GM19193 (cell line): Measurements from ENCODE around the gene RPTOR.

ENCODE experiments used
- POLR2A ChIP-seq: IDR thresholded peaks from 4 replicates; pipeline ENCODE4 v1.6.1; 2011; ENCODE audit not compliant: insufficient read depth, insufficient read length; ENCODE audit errors: extremely low read depth

The RPTOR gene

GRCh38 chr17:80843741-80844156 lies 299.1 kb downstream of the RPTOR start:
- TF ChIP-seq POLR2A = no peak

- TF ChIP-seq POLR2A = no peak
These were observed 299.9 kb downstream of the RPTOR start for GRCh38 chr17:80844418-80844990.

- TF ChIP-seq POLR2A = no peak
These were observed 300.6 kb downstream of the RPTOR start for GRCh38 chr17:80845069-80845862.

GRCh38 chr17:80845863-80846671 lies 301.4 kb downstream of the RPTOR start:
- no peak for TF ChIP-seq POLR2A

- TF ChIP-seq POLR2A = no peak
These were observed 302.3 kb downstream of the RPTOR start for GRCh38 chr17:80846932-80847331.

GRCh38 chr17:80847496-80848230 lies 303.0 kb downstream of the RPTOR start:
- no peak for TF ChIP-seq POLR2A

- no peak for TF ChIP-seq POLR2A
These were observed 303.9 kb downstream of the RPTOR start for GRCh38 chr17:80848449-80849102.

GRCh38 chr17:80849119-80849518 lies 304.5 kb downstream of the RPTOR start:
- TF ChIP-seq POLR2A = no peak

- TF ChIP-seq POLR2A = no peak
These were observed 305.5 kb downstream of the RPTOR start for GRCh38 chr17:80850109-80850508.

- no peak for TF ChIP-seq POLR2A
These were observed 306.2 kb downstream of the RPTOR start for GRCh38 chr17:80850817-80851216.

- TF ChIP-seq POLR2A = no peak
These were observed 306.8 kb downstream of the RPTOR start for GRCh38 chr17:80851277-80851925.

- no peak for TF ChIP-seq POLR2A
These were observed 307.9 kb downstream of the RPTOR start for GRCh38 chr17:80852476-80853015.

- no peak for TF ChIP-seq POLR2A
These were observed 308.4 kb downstream of the RPTOR start for GRCh38 chr17:80853076-80853475.

- TF ChIP-seq POLR2A = no peak
These were observed 309.6 kb downstream of the RPTOR start for GRCh38 chr17:80854220-80854619.

GRCh38 chr17:80855196-80855947 lies 310.7 kb downstream of the RPTOR start:
- no peak for TF ChIP-seq POLR2A
